HEK293 (cell line): Measurements from ENCODE around the gene FYTTD1.
"Not testable (repeated sequence)": the region's sequence is repeated elsewhere in the genome, so short reads cannot be mapped to it uniquely, and the experiment has no call there.

Experiments used
- CTCF ChIA-PET: fragments of 350-600 bp; formaldehyde crosslinking; extraction: SDS; loops from one replicate; lab custom pipeline; 2021; ENCODE audit warnings: antibody characterized with exemption; lab: Yijun Ruan, JAX
- POLR2A ChIA-PET: fragments of 300-600 bp; formaldehyde crosslinking; extraction: SDS; loops from one replicate; lab custom pipeline; 2020; ENCODE audit warnings: antibody characterized with exemption, inconsistent platforms; lab: Yijun Ruan, JAX
- H3K27ac ChIP-seq: fragments of 200-500 bp; sonication (Bioruptor generic); 2 replicates; pipeline ENCODE4 v1.5.1; 2014; ENCODE audit warnings: low read depth, low read length, control low read depth, inconsistent platforms; ENCODE audit errors: extremely low read depth
- H3K36me3 ChIP-seq, 2 experiments: fragments of 200-500 bp in 1 of 2; sonication (Bioruptor generic) in 1 of 2; 1 replicate in 1 of 2; 2 replicates in 1 of 2; pipeline ENCODE4 v1.5.1; 2014 to 2017; ENCODE audit warnings: inconsistent platforms in 2 of 2, low read length in 2 of 2; ENCODE audit not compliant: control insufficient read depth in 2 of 2, insufficient read depth in 1 of 2
- H3K4me1 ChIP-seq: fragments of 200-500 bp; sonication (Bioruptor generic); 2 replicates; pipeline ENCODE4 v1.5.1; 2014; ENCODE audit warnings: mild to moderate bottlenecking, low read length, inconsistent platforms; ENCODE audit not compliant: control insufficient read depth, insufficient read depth
- H3K4me3 ChIP-seq: 2 replicates; pipeline ENCODE4 v1.5.1; 2011; ENCODE audit warnings: low read depth, mild to moderate bottlenecking, control low read depth, low read length, moderate library complexity
- H3K9me3 ChIP-seq: fragments of 200-500 bp; sonication (Bioruptor generic); 2 replicates; pipeline ENCODE4 v1.5.1; 2014; ENCODE audit warnings: low read depth, low read length, inconsistent platforms; ENCODE audit not compliant: control insufficient read depth, insufficient read depth
- BCL11B ChIP-seq: fragments of 450-650 bp; formaldehyde crosslinking; IDR thresholded peaks from 2 replicates; pipeline ENCODE4 v1.5.1; 2016; ENCODE audit warnings: low read depth, missing biosample characterization, missing genetic modification characterization
- GLI4 ChIP-seq: fragments of 450-650 bp; formaldehyde crosslinking; IDR thresholded peaks from 2 replicates; pipeline ENCODE4 v1.5.1; 2016; ENCODE audit warnings: missing biosample characterization, missing genetic modification characterization
- IKZF3 ChIP-seq: fragments of 450-650 bp; IDR thresholded peaks from 2 replicates; pipeline ENCODE4 v1.5.0; 2018; ENCODE audit warnings: missing biosample characterization, mild to moderate bottlenecking, missing genetic modification characterization, moderate library complexity
- MYNN ChIP-seq: fragments of 450-650 bp; formaldehyde crosslinking; IDR thresholded peaks from 2 replicates; pipeline ENCODE4 v1.5.1; 2016; ENCODE audit warnings: missing biosample characterization, missing genetic modification characterization, borderline replicate concordance
- OSR2 ChIP-seq: fragments of 450-650 bp; formaldehyde crosslinking; IDR thresholded peaks from 2 replicates; pipeline ENCODE4 v1.5.1; 2016; ENCODE audit warnings: missing biosample characterization, missing genetic modification characterization
- REPIN1 ChIP-seq: fragments of 450-650 bp; formaldehyde crosslinking; IDR thresholded peaks from 2 replicates; pipeline ENCODE4 v1.5.1; 2017; ENCODE audit warnings: missing biosample characterization, missing genetic modification characterization, low read depth
- SETDB1 ChIP-seq: IDR thresholded peaks from one replicate; pipeline ENCODE4 v1.6.1; 2017; ENCODE audit warnings: mild to moderate bottlenecking, low read length, moderate library complexity, mixed read lengths; ENCODE audit not compliant: insufficient read length
- ZNF175 ChIP-seq: fragments of 450-650 bp; formaldehyde crosslinking; IDR thresholded peaks from 2 replicates; pipeline ENCODE4 v1.5.1; 2016; ENCODE audit warnings: missing biosample characterization, missing genetic modification characterization
- ZNF341 ChIP-seq: fragments of 450-650 bp; formaldehyde crosslinking; IDR thresholded peaks from 2 replicates; pipeline ENCODE4; 2016; ENCODE audit warnings: low read depth, missing biosample characterization, missing genetic modification characterization
- ZNF501 ChIP-seq: fragments of 450-650 bp; formaldehyde crosslinking; IDR thresholded peaks from 2 replicates; pipeline ENCODE4 v1.5.1; 2016; ENCODE audit warnings: missing biosample characterization, missing genetic modification characterization
- ZNF664 ChIP-seq: fragments of 450-650 bp; formaldehyde crosslinking; IDR thresholded peaks from 2 replicates; pipeline ENCODE4 v1.5.1; 2016; ENCODE audit warnings: missing biosample characterization, missing genetic modification characterization
- ZNF677 ChIP-seq: fragments of 450-650 bp; IDR thresholded peaks from 2 replicates; pipeline ENCODE4 v1.5.0; 2018; ENCODE audit warnings: missing biosample characterization, mild to moderate bottlenecking, missing genetic modification characterization, moderate library complexity
- ZNF76 ChIP-seq: fragments of 450-650 bp; formaldehyde crosslinking; IDR thresholded peaks from 2 replicates; pipeline ENCODE4; 2016; ENCODE audit warnings: low read depth, missing biosample characterization, missing genetic modification characterization, borderline replicate concordance
- ZSCAN23 ChIP-seq: fragments of 450-650 bp; formaldehyde crosslinking; IDR thresholded peaks from 2 replicates; pipeline ENCODE4 v1.5.1; 2016; ENCODE audit warnings: missing biosample characterization, missing genetic modification characterization
- TF ChIP-seq, protein P1 (sequence below): fragments of 450-650 bp; formaldehyde crosslinking; IDR thresholded peaks from 2 replicates; pipeline ENCODE4 v1.5.1; 2016; ENCODE audit warnings: missing biosample characterization, missing genetic modification characterization
- TF ChIP-seq, protein P2 (sequence below): fragments of 450-650 bp; IDR thresholded peaks from 2 replicates; pipeline ENCODE4 v1.5.1; 2018; ENCODE audit warnings: missing biosample characterization, mild to moderate bottlenecking, missing genetic modification characterization
- TF ChIP-seq, protein P3 (sequence below): fragments of 450-650 bp; formaldehyde crosslinking; conservative IDR thresholded peaks from 2 replicates; pipeline ENCODE4 v1.5.1; 2016; ENCODE audit warnings: low read depth, missing biosample characterization, missing genetic modification characterization
- TF ChIP-seq, protein P4 (sequence below): fragments of 450-650 bp; IDR thresholded peaks from 2 replicates; pipeline ENCODE4 v1.5.1; 2018; ENCODE audit warnings: missing biosample characterization, missing genetic modification characterization

Gene FYTTD1

DNA sequence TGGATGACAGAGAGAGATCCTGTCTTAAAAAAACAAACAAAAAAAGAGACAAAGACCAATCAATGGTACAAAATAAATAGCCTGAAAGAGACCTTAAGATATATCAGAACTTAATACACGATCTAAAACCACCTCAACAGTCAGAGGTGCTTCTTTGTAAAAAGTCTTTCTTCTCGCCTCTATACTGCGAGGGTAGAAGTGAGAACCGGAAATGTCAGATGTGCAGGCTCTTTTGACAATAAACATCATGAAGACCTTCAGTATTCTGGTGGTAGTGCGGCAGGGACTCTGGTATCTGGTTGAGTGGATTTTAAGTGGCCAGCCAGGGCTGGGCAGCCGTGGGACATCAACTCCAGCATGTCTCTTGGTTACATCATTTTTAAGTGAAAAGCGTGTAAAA lies 43.0 kb upstream of the FYTTD1 start (continued):
- TF ChIP-seq, protein P1, sequence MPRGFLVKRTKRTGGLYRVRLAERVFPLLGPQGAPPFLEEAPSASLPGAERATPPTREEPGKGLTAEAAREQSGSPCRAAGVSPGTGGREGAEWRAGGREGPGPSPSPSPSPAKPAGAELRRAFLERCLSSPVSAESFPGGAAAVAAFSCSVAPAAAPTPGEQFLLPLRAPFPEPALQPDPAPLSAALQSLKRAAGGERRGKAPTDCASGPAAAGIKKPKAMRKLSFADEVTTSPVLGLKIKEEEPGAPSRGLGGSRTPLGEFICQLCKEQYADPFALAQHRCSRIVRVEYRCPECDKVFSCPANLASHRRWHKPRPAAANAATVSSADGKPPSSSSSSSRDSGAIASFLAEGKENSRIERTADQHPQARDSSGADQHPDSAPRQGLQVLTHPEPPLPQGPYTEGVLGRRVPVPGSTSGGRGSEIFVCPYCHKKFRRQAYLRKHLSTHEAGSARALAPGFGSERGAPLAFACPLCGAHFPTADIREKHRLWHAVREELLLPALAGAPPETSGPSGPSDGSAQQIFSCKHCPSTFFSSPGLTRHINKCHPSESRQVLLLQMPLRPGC (tag by site-specific recombination): no peak
- TF ChIP-seq ZNF76 (tag by site-specific recombination) (no peak), ZNF501 (tag by site-specific recombination) (no peak), SETDB1 (no peak), ZNF677 (tag by site-specific recombination) (no peak), ZNF175 (tag by site-specific recombination) (no peak)

DNA sequence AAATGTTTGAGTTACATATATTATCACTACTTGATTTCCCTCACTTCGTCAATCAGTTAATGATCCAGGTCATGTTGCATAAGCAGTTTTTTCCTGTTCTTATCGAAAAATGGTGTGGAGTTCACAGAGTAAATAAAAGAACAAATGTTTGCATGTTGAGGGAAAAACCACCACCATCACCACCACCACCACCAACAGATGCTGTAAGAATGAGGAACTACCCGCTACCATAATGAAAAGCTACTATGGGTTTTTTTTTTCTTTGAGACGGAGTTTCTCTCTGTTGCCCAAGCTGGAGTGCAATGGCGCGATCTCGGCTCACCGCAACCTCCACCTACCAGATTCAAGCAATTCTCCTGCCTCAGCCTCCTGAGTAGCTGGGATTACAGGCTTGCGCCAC lies 40.5 kb upstream of the FYTTD1 start:
- TF ChIP-seq REPIN1 (tag by site-specific recombination) (no peak), ZNF677 (tag by site-specific recombination) (peak; percentile 49; the same call in 1 of the 2 replicates)
- Histone ChIP-seq H3K4me1 (peaks cover 3% of the 10 kb centered on the region), H3K4me3 (no peak overlapping the region), H3K27ac (no peak overlapping the region), H3K36me3 (peaks cover 0 to 9% of the 10 kb centered on the region in 2 experiments; a peak in 2 of 3 replicates), H3K9me3 (no peaks in the 10 kb centered on the region)
- CTCF ChIA-PET: no interaction called here
- POLR2A ChIA-PET: no interaction called here

DNA sequence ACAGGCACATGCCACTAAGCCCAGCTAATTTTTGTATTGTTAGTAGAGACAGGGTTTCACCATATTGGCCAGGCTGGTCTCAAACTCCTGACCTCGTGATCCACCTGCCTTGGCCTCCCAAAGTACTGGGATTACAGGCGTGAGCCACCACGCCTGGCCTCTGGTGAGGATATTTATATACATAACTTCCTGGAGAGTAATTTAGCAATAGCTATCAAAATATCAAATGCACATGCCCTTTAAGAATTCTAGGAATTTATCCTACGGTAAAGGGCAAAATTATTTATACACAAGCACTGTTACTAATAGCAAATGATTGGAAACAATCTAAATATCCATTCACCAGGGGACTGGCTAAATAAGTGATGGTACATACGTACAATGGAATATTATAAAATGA lies 38.7 kb upstream of the FYTTD1 start:
- CTCF ChIA-PET, H3K4me1 ChIP-seq, H3K4me3 ChIP-seq, POLR2A ChIA-PET, H3K9me3 ChIP-seq, H3K36me3 ChIP-seq, H3K27ac ChIP-seq: not testable (repeated sequence)

DNA sequence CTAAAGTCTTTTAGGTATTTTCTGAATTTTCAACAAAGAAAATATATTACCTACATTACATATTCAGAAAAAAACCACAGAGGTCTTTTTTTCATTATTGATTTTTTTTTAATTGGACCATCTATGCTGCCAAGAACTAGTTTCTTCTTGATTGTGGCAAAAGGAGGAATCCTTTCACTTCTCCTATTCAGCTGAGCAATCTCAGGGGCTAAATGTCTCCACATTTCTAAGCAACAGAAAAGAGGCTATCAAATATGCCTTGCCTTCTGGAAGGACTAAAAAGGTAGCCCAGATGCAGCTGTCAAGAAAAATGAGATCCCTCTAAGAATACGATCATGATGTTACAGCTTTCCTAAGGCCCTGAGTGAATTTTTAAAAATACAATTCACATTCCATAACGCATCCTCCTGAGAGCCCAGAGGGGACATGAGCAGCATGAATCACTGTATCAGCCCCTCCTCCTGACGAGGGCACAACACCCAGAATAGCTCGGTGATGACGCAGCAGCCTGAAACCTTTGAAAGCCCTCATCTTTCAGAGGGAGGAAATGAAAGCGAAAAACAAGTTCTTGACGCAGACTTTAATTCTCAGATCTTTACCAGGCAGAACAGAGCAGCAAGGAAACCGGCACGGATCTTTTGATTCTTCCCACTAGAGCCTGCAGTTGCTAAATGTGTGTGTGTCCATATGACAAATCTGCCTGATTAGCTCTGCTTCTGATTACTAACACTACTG lies 37.5 kb upstream of the FYTTD1 start:
- peaks cover 3% of the 10 kb centered on the region for H3K4me1 ChIP-seq
- ChIA-PET POLR2A (interaction anchor here (0.8 to 1.8 kb wide), 3 partner anchors 24 to 79 kb away, joined by 3 to 5 read pairs (median 3); partner anchors contain the start of genes LRCH3 and RUBCN), CTCF (no interaction called here)
- TF ChIP-seq MYNN (tag by site-specific recombination): no peak
- TF ChIP-seq ZSCAN23: no peak
- TF ChIP-seq GLI4 (tag by site-specific recombination): no peak
- TF ChIP-seq, protein P2, sequence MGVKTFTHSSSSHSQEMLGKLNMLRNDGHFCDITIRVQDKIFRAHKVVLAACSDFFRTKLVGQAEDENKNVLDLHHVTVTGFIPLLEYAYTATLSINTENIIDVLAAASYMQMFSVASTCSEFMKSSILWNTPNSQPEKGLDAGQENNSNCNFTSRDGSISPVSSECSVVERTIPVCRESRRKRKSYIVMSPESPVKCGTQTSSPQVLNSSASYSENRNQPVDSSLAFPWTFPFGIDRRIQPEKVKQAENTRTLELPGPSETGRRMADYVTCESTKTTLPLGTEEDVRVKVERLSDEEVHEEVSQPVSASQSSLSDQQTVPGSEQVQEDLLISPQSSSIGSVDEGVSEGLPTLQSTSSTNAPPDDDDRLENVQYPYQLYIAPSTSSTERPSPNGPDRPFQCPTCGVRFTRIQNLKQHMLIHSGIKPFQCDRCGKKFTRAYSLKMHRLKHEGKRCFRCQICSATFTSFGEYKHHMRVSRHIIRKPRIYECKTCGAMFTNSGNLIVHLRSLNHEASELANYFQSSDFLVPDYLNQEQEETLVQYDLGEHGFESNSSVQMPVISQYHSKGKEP (tag by site-specific recombination): no peak
- no peak for TF ChIP-seq ZNF664 (tag by site-specific recombination)
- TF ChIP-seq OSR2 (tag by site-specific recombination): no peak
- TF ChIP-seq BCL11B (tag by site-specific recombination): no peak
- TF ChIP-seq IKZF3 (tag by site-specific recombination): 0 out of 2 replicates have a peak, but pooled peaks have one; percentile 21
- TF ChIP-seq, protein P3, sequence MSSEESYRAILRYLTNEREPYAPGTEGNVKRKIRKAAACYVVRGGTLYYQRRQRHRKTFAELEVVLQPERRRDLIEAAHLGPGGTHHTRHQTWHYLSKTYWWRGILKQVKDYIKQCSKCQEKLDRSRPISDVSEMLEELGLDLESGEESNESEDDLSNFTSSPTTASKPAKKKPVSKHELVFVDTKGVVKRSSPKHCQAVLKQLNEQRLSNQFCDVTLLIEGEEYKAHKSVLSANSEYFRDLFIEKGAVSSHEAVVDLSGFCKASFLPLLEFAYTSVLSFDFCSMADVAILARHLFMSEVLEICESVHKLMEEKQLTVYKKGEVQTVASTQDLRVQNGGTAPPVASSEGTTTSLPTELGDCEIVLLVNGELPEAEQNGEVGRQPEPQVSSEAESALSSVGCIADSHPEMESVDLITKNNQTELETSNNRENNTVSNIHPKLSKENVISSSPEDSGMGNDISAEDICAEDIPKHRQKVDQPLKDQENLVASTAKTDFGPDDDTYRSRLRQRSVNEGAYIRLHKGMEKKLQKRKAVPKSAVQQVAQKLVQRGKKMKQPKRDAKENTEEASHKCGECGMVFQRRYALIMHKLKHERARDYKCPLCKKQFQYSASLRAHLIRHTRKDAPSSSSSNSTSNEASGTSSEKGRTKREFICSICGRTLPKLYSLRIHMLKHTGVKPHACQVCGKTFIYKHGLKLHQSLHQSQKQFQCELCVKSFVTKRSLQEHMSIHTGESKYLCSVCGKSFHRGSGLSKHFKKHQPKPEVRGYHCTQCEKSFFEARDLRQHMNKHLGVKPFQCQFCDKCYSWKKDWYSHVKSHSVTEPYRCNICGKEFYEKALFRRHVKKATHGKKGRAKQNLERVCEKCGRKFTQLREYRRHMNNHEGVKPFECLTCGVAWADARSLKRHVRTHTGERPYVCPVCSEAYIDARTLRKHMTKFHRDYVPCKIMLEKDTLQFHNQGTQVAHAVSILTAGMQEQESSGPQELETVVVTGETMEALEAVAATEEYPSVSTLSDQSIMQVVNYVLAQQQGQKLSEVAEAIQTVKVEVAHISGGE (tag by site-specific recombination): no peak
- peak; percentile 57 for TF ChIP-seq ZNF341 (tag by site-specific recombination)
- TF ChIP-seq ZNF76 (tag by site-specific recombination): no peak
- TF ChIP-seq, protein P4, sequence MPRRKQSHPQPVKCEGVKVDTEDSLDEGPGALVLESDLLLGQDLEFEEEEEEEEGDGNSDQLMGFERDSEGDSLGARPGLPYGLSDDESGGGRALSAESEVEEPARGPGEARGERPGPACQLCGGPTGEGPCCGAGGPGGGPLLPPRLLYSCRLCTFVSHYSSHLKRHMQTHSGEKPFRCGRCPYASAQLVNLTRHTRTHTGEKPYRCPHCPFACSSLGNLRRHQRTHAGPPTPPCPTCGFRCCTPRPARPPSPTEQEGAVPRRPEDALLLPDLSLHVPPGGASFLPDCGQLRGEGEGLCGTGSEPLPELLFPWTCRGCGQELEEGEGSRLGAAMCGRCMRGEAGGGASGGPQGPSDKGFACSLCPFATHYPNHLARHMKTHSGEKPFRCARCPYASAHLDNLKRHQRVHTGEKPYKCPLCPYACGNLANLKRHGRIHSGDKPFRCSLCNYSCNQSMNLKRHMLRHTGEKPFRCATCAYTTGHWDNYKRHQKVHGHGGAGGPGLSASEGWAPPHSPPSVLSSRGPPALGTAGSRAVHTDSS (tag by site-specific recombination): no peak

More for the DNA sequence above, 37.5 kb upstream of the FYTTD1 start:
- Histone ChIP-seq H3K36me3 (no peaks in the 10 kb centered on the region; a peak in 1 of 3 replicates), H3K4me3 (peak overlapping the region; percentile 32), H3K9me3 (no peaks in the 10 kb centered on the region), H3K27ac (peak overlapping the region; percentile 16; the same call in 1 of the 2 replicates)
